ENCODE data around the gene CLCNKA.

Gene CLCNKA

GRCh38 chr1:16070640-16071355, 49.0 kb downstream of the CLCNKA start:
- H3K4me3 ChIP-seq (ENCODE audit: low read depth, low read length): no peak overlapping the region
- no peak for TF ChIP-seq CTCF (IDR thresholded peaks at IDR 0.05; ENCODE audit: borderline replicate concordance, insufficient read depth, low read depth, low read length)

GRCh38 chr1:16071614-16072013, 49.8 kb downstream of the CLCNKA start:
- no peak overlapping the region for H3K4me3 ChIP-seq (ENCODE audit: low read depth, low read length)
- TF ChIP-seq CTCF (IDR thresholded peaks at IDR 0.05; ENCODE audit: borderline replicate concordance, insufficient read depth, low read depth, low read length): no peak

- TF ChIP-seq CTCF (IDR thresholded peaks at IDR 0.05; ENCODE audit: borderline replicate concordance, insufficient read depth, low read depth, low read length): no peak
- no peak overlapping the region for H3K4me3 ChIP-seq (ENCODE audit: low read depth, low read length)
Measured at GRCh38 chr1:16072095-16072494, 50.3 kb downstream of the CLCNKA start.

GRCh38 chr1:16072616-16073484, 51.0 kb downstream of the CLCNKA start:
- H3K4me3 ChIP-seq (ENCODE audit: low read depth, low read length): no peak overlapping the region
- TF ChIP-seq CTCF (IDR thresholded peaks at IDR 0.05; ENCODE audit: borderline replicate concordance, insufficient read depth, low read depth, low read length): no peak

- peak; percentile 59 for TF ChIP-seq CTCF (IDR thresholded peaks at IDR 0.05; ENCODE audit: borderline replicate concordance, insufficient read depth, low read depth, low read length)
- H3K4me3 ChIP-seq (ENCODE audit: low read depth, low read length): no peak within 1 kb of the TSS
Measured at GRCh38 chr1:16073490-16074119, 51.8 kb downstream of the CLCNKA start, which contains the start of gene FAM131C. TSS of gene FAM131C (minus strand) at chr1:16073651. CDS start at chr1:16073442, 209 bp downstream.

- TF ChIP-seq CTCF (IDR thresholded peaks at IDR 0.05; ENCODE audit: borderline replicate concordance, insufficient read depth, low read depth, low read length): no peak
- H3K4me3 ChIP-seq (ENCODE audit: low read depth, low read length): no peak overlapping the region
Measured at GRCh38 chr1:16074217-16074616, 52.4 kb downstream of the CLCNKA start.

All from GM12875 (cell line).